ENCODE data around the gene CCDC97. TPM values are rescaled to one million over a fixed set of nuclear protein-coding genes. Genes with fewer than 3 reads are reported as not detected.
"Not testable (repeated sequence)": the region's sequence is repeated elsewhere in the genome, so short reads cannot be mapped to it uniquely, and the experiment has no call there.

Gene CCDC97
- total RNA-seq, 4 donors from 2014 or later = 11.6 to 19.6 (median 13.7) TPM

- intact Hi-C loops (cut with DNase I; ENCODE audit: low total_unique reads) = no loop called here
- DNase-seq (ENCODE audit: low spot score in 2 of 2) = no peak
- no peak overlapping the region for H3K4me3 ChIP-seq (ENCODE audit: low read depth, poor library complexity, severe bottlenecking)
- TF ChIP-seq POLR2A (IDR thresholded peaks at IDR 0.05) (no peak), CTCF (IDR thresholded peaks at IDR 0.05) (no peak)
- 91 to 95% methylated on average over 5 of the region's 5 CpGs for WGBS, 2 donors
These were observed 35.2 kb upstream of the CCDC97 start for GRCh38 chr19:41274802-41275201.

GRCh38 chr19:41276231-41276630, 33.7 kb upstream of the CCDC97 start:
- intact Hi-C loops (cut with DNase I; ENCODE audit: low total_unique reads) = no loop called here
- 70 to 78% methylated on average over 3 of the region's 3 CpGs for WGBS, 2 donors

GRCh38 chr19:41278478-41278877, 31.5 kb upstream of the CCDC97 start:
- H3K4me3 ChIP-seq (ENCODE audit: low read depth, poor library complexity, severe bottlenecking) = no peak overlapping the region
- WGBS, 2 donors = 96 to 98% methylated on average over 2 of the region's 2 CpGs
- no peak for DNase-seq (ENCODE audit: low spot score in 2 of 2)
- TF ChIP-seq POLR2A (IDR thresholded peaks at IDR 0.05) (no peak), CTCF (IDR thresholded peaks at IDR 0.05) (no peak)
- intact Hi-C loops (cut with DNase I; ENCODE audit: low total_unique reads) = no loop called here

More at GRCh38 chr19:41276231-41276630, 33.7 kb upstream of the CCDC97 start:
- no peak for DNase-seq (ENCODE audit: low spot score in 2 of 2)
- H3K4me3 ChIP-seq (ENCODE audit: low read depth, poor library complexity, severe bottlenecking) = no peak overlapping the region
- no peak for TF ChIP-seq CTCF (IDR thresholded peaks at IDR 0.05)
- TF ChIP-seq POLR2A (IDR thresholded peaks at IDR 0.05) = no peak

- TF ChIP-seq POLR2A (IDR thresholded peaks at IDR 0.05) (no peak), CTCF (IDR thresholded peaks at IDR 0.05) (no peak)
- WGBS, 2 donors = 73 to 78% methylated on average over 3 of the region's 3 CpGs
- intact Hi-C loops (cut with DNase I; ENCODE audit: low total_unique reads) = no loop called here
These were observed 21.1 kb upstream of the CCDC97 start for GRCh38 chr19:41288673-41289530.

GRCh38 chr19:41289814-41290213, 20.2 kb upstream of the CCDC97 start:
- intact Hi-C loops (cut with DNase I; ENCODE audit: low total_unique reads); H3K4me3 ChIP-seq (ENCODE audit: low read depth, poor library complexity, severe bottlenecking); DNase-seq (ENCODE audit: low spot score in 2 of 2): not testable (repeated sequence)
- WGBS, 2 donors = 94% methylated on average over 8 of the region's 8 CpGs

More at GRCh38 chr19:41288673-41289530, 21.1 kb upstream of the CCDC97 start:
- no peak overlapping the region for H3K4me3 ChIP-seq (ENCODE audit: low read depth, poor library complexity, severe bottlenecking)
- DNase-seq (ENCODE audit: low spot score in 2 of 2) = no peak

GRCh38 chr19:41294393-41294792, 15.6 kb upstream of the CCDC97 start:
- intact Hi-C loops (cut with DNase I; ENCODE audit: low total_unique reads) = no loop called here
- no peak for DNase-seq (ENCODE audit: low spot score in 2 of 2)
- WGBS, 2 donors = 95 to 96% methylated on average over 10 of the region's 10 CpGs
- TF ChIP-seq CTCF (IDR thresholded peaks at IDR 0.05) = no peak
- no peak for TF ChIP-seq POLR2A (IDR thresholded peaks at IDR 0.05)
- no peak overlapping the region for H3K4me3 ChIP-seq (ENCODE audit: low read depth, poor library complexity, severe bottlenecking)

All from lower leg skin (tissue), 4 donors.